B cell (primary cell): Measurements from ENCODE around the gene SRGAP2.
"Not testable (repeated sequence)": the region's sequence is repeated elsewhere in the genome, so short reads cannot be mapped to it uniquely, and the experiment has no call there.

Source experiments
- EZH2 ChIP-seq: IDR thresholded peaks from 2 replicates; pipeline ENCODE4 v1.6.1; 2012; ENCODE audit warnings: borderline replicate concordance, low read depth, mild to moderate bottlenecking, moderate library complexity, low read length; ENCODE audit not compliant: insufficient read depth, poor library complexity, severe bottlenecking
- TF ChIP-seq, protein P1 (sequence below): fragments of 200-600 bp; IDR thresholded peaks from one replicate; pipeline ENCODE4 v1.8.0; 2022; ENCODE audit warnings: antibody characterized with exemption, mild to moderate bottlenecking

DNA sequence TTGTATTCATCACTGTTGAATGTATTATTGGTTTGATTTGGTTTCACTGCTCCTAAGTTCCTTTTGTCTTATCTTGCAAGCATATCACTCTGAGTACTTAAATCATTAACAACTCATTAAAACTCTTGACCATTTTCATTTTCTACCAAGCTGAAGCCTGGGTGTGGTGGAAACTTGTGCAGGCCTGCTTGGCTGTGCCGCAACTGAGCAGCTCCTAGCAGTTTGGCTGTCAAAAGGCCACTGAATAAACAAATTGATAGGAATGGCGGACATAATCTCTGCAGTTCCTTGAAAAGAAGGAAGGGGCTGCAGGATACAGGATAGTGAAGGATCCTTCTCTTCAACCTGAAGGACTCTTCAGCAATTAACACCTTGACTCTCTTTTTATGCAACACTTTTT lies 25.9 kb downstream of the SRGAP2 start:
- TF ChIP-seq, protein P1, sequence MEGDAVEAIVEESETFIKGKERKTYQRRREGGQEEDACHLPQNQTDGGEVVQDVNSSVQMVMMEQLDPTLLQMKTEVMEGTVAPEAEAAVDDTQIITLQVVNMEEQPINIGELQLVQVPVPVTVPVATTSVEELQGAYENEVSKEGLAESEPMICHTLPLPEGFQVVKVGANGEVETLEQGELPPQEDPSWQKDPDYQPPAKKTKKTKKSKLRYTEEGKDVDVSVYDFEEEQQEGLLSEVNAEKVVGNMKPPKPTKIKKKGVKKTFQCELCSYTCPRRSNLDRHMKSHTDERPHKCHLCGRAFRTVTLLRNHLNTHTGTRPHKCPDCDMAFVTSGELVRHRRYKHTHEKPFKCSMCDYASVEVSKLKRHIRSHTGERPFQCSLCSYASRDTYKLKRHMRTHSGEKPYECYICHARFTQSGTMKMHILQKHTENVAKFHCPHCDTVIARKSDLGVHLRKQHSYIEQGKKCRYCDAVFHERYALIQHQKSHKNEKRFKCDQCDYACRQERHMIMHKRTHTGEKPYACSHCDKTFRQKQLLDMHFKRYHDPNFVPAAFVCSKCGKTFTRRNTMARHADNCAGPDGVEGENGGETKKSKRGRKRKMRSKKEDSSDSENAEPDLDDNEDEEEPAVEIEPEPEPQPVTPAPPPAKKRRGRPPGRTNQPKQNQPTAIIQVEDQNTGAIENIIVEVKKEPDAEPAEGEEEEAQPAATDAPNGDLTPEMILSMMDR = not testable (repeated sequence)
- not testable (repeated sequence) for TF ChIP-seq EZH2
